Prostate gland (tissue), 2 donors: ENCODE data around the gene SLC49A3.

Experiments used
- CTCF ChIP-seq, 4 experiments: fragments of 200-600 bp in 2 of 4; fragments of 450-650 bp in 2 of 4; sonication (generic) in 2 of 4; IDR thresholded peaks; 1 replicate in 3 of 4; 2 replicates in 1 of 4; pipeline ENCODE4 v1.5.1; 2016 to 2019; ENCODE audit warnings: antibody characterized with exemption in 4 of 4, mild to moderate bottlenecking in 2 of 4, moderate library complexity in 2 of 4
- POLR2A ChIP-seq: fragments of 450-650 bp; IDR thresholded peaks from one replicate; pipeline ENCODE4 v1.6.1; 2016; ENCODE audit warnings: antibody characterized with exemption, mild to moderate bottlenecking
- POLR2AphosphoS5 ChIP-seq: sonication (generic); formaldehyde crosslinking; IDR thresholded peaks from one replicate; pipeline ENCODE4 v1.6.1; 2017; ENCODE audit warnings: antibody characterized with exemption

GRCh38 chr4:667545-667925 lies 21.4 kb downstream of the SLC49A3 start:
- TF ChIP-seq CTCF (IDR thresholded peaks at IDR 0.05) (no peak), POLR2A (no peak), POLR2AphosphoS5 (no peak)
